CD4-positive, alpha-beta T cell treated with Interleukin-4 for 1 hour (primary cell): Measurements from ENCODE around the gene DDX51.
"Not testable (repeated sequence)": the region's sequence is repeated elsewhere in the genome, so short reads cannot be mapped to it uniquely, and the experiment has no call there.

Source experiments
- DNase-seq, 2 donors: peaks; one replicate each; pipeline ENCODE4 v3.0.0-alpha.2; 2020 to 2022

The DDX51 gene

GRCh38 chr12:132152953-132153352, 8.8 kb upstream of the DDX51 start:
- no peak for DNase-seq

GRCh38 chr12:132152411-132152821, 8.3 kb upstream of the DDX51 start:
- no peak for DNase-seq

GRCh38 chr12:132151766-132152410, 7.8 kb upstream of the DDX51 start:
- no peak for DNase-seq

GRCh38 chr12:132151145-132151765, 7.1 kb upstream of the DDX51 start:
- no peak for DNase-seq

GRCh38 chr12:132150780-132151144, 6.6 kb upstream of the DDX51 start:
- DNase-seq = no peak

- DNase-seq = not testable (repeated sequence)
Measured at GRCh38 chr12:132149526-132149925, 5.4 kb upstream of the DDX51 start.

GRCh38 chr12:132148368-132149045, 4.4 kb upstream of the DDX51 start:
- DNase-seq = no peak

- DNase-seq = no peak
Measured at GRCh38 chr12:132147423-132148367, 3.6 kb upstream of the DDX51 start.

- no peak for DNase-seq
Measured at GRCh38 chr12:132146772-132147422, 2.8 kb upstream of the DDX51 start.

- no peak for DNase-seq
Measured at GRCh38 chr12:132146098-132146497, 2.0 kb upstream of the DDX51 start.

GRCh38 chr12:132145334-132145733, 1.2 kb upstream of the DDX51 start:
- no peak for DNase-seq

- DNase-seq = no peak
Measured at GRCh38 chr12:132144810-132145168, 670 bp upstream of the DDX51 start.

GRCh38 chr12:132143336-132144071, 615 bp downstream of the DDX51 start:
- no peak for DNase-seq

GRCh38 chr12:132142679-132143335, 1.3 kb downstream of the DDX51 start:
- DNase-seq = no peak

GRCh38 chr12:132141976-132142678, 2.0 kb downstream of the DDX51 start:
- no peak for DNase-seq

GRCh38 chr12:132140918-132141841, 2.9 kb downstream of the DDX51 start:
- DNase-seq = no peak

GRCh38 chr12:132140501-132140900, 3.6 kb downstream of the DDX51 start:
- DNase-seq = no peak

- DNase-seq = no peak
Measured at GRCh38 chr12:132139912-132140311, 4.2 kb downstream of the DDX51 start.
